A549 (cell line): ENCODE measurements around the gene LINGO4.

Source experiments
- CBX8 ChIP-seq: fragments of 200-600 bp; sonication (generic); IDR thresholded peaks from 2 replicates; pipeline ENCODE4 v1.6.1; 2016
- CHD4 ChIP-seq: fragments of 200-600 bp; sonication (generic); IDR thresholded peaks from 2 replicates; pipeline ENCODE4 v1.6.1; 2016; ENCODE audit warnings: antibody characterized with exemption, mild to moderate bottlenecking, borderline replicate concordance
- EP300 ChIP-seq, 2 experiments: fragments of >200 bp; sonication (Bioruptor Twin); formaldehyde crosslinking; IDR thresholded peaks; 2 replicates in 1 of 2; 3 replicates in 1 of 2; pipeline ENCODE4 v1.6.1; 2016 to 2017
- FOSL2 ChIP-seq, 2 experiments: fragments of 450-650 bp in 1 of 2; fragments of >200 bp in 1 of 2; sonication (Bioruptor Twin) in 1 of 2; formaldehyde crosslinking; IDR thresholded peaks; 2 replicates each; pipeline versions ENCODE4 v1.5.0 to v1.6.1; 2016 to 2020; ENCODE audit warnings: mild to moderate bottlenecking in 1 of 2, moderate library complexity in 1 of 2
- POLR2A ChIP-seq: IDR thresholded peaks from 2 replicates; pipeline ENCODE4 v1.6.1; 2012; ENCODE audit warnings: mild to moderate bottlenecking, low read length
- RAD21 ChIP-seq, 2 experiments: fragments of >200 bp in 1 of 2; sonication (Bioruptor Twin) in 1 of 2; formaldehyde crosslinking in 1 of 2; IDR thresholded peaks in 1 of 2; conservative IDR thresholded peaks in 1 of 2; 2 replicates in 1 of 2; 3 replicates in 1 of 2; pipeline ENCODE4 v1.6.1; 2012 to 2018; ENCODE audit warnings: inconsistent platforms in 1 of 2
- RFX5 ChIP-seq: fragments of 450-650 bp; IDR thresholded peaks from 2 replicates; pipeline ENCODE4 v1.7.1; 2014; ENCODE audit warnings: antibody characterized with exemption, mild to moderate bottlenecking, moderate library complexity
- TF ChIP-seq, protein P1 (sequence below): fragments of >200 bp; sonication (Bioruptor Twin); formaldehyde crosslinking; IDR thresholded peaks from 3 replicates; pipeline ENCODE4 v1.5.1; 2016
- TF ChIP-seq, protein P2 (sequence below): fragments of 200-600 bp; sonication (generic); IDR thresholded peaks from 2 replicates; pipeline ENCODE4 v1.6.1; 2016; ENCODE audit warnings: antibody characterized with exemption, mild to moderate bottlenecking, moderate library complexity
- TF ChIP-seq, protein P3 (sequence below): fragments of 450-650 bp; IDR thresholded peaks from 2 replicates; pipeline ENCODE4 v1.6.1; 2014; ENCODE audit warnings: antibody characterized with exemption

DNA sequence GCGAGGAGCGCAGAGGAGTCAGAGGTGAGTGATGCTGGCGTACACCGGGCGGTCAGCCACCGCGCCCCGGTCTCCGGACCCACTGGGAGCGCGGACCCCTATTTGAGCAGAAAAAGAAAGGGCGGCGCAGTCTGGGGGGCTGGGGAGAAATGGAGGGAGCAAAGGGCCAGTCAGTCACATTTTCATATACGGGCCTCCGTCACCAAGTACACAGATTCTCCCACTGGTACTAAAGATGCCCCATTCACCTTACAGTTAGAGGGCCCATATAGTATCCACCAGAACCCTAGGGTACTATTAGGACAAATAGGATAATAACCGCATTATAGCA lies 33.8 kb upstream of the LINGO4 start:
- TF ChIP-seq CBX8 (no peak), EP300 (IDR thresholded peaks at IDR 0.05) (no peak), POLR2A (no peak), FOSL2 (IDR thresholded peaks at IDR 0.05) (no peak), FOSL2 (CRISPR knock-in tag; IDR thresholded peaks at IDR 0.05) (no peak), RFX5 (no peak), RAD21 (conservative IDR thresholded peaks at IDR 0.05 in 1 of 2, IDR thresholded peaks at IDR 0.05 in 1 of 2) (no peak), CHD4 (no peak)
- TF ChIP-seq, protein P1, sequence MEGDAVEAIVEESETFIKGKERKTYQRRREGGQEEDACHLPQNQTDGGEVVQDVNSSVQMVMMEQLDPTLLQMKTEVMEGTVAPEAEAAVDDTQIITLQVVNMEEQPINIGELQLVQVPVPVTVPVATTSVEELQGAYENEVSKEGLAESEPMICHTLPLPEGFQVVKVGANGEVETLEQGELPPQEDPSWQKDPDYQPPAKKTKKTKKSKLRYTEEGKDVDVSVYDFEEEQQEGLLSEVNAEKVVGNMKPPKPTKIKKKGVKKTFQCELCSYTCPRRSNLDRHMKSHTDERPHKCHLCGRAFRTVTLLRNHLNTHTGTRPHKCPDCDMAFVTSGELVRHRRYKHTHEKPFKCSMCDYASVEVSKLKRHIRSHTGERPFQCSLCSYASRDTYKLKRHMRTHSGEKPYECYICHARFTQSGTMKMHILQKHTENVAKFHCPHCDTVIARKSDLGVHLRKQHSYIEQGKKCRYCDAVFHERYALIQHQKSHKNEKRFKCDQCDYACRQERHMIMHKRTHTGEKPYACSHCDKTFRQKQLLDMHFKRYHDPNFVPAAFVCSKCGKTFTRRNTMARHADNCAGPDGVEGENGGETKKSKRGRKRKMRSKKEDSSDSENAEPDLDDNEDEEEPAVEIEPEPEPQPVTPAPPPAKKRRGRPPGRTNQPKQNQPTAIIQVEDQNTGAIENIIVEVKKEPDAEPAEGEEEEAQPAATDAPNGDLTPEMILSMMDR, result no peak
- TF ChIP-seq, protein P2, sequence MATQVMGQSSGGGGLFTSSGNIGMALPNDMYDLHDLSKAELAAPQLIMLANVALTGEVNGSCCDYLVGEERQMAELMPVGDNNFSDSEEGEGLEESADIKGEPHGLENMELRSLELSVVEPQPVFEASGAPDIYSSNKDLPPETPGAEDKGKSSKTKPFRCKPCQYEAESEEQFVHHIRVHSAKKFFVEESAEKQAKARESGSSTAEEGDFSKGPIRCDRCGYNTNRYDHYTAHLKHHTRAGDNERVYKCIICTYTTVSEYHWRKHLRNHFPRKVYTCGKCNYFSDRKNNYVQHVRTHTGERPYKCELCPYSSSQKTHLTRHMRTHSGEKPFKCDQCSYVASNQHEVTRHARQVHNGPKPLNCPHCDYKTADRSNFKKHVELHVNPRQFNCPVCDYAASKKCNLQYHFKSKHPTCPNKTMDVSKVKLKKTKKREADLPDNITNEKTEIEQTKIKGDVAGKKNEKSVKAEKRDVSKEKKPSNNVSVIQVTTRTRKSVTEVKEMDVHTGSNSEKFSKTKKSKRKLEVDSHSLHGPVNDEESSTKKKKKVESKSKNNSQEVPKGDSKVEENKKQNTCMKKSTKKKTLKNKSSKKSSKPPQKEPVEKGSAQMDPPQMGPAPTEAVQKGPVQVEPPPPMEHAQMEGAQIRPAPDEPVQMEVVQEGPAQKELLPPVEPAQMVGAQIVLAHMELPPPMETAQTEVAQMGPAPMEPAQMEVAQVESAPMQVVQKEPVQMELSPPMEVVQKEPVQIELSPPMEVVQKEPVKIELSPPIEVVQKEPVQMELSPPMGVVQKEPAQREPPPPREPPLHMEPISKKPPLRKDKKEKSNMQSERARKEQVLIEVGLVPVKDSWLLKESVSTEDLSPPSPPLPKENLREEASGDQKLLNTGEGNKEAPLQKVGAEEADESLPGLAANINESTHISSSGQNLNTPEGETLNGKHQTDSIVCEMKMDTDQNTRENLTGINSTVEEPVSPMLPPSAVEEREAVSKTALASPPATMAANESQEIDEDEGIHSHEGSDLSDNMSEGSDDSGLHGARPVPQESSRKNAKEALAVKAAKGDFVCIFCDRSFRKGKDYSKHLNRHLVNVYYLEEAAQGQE, result no peak
- TF ChIP-seq, protein P3, sequence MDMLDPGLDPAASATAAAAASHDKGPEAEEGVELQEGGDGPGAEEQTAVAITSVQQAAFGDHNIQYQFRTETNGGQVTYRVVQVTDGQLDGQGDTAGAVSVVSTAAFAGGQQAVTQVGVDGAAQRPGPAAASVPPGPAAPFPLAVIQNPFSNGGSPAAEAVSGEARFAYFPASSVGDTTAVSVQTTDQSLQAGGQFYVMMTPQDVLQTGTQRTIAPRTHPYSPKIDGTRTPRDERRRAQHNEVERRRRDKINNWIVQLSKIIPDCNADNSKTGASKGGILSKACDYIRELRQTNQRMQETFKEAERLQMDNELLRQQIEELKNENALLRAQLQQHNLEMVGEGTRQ, result no peak
